OCI-LY1 (cell line): ENCODE data around the gene TEX14.
"Not testable (repeated sequence)": the region's sequence is repeated elsewhere in the genome, so short reads cannot be mapped to it uniquely, and the experiment has no call there.

Experiments used
- H2AFZ ChIP-seq: fragments of 200-600 bp; sonication (generic), shearing (Covaris generic); 2 replicates; pipeline ENCODE4 v1.6.0; 2014; ENCODE audit warnings: antibody characterized with exemption, mild to moderate bottlenecking, low read length
- H3F3A ChIP-seq: fragments of 200-600 bp; sonication (generic), shearing (Covaris generic); 2 replicates; pipeline ENCODE4 v1.6.0; 2014; ENCODE audit warnings: mild to moderate bottlenecking, antibody characterized with exemption, low read length, moderate library complexity; ENCODE audit not compliant: insufficient read depth
- H3K27ac ChIP-seq: fragments of 200-600 bp; sonication (generic); 2 replicates; pipeline ENCODE4 v1.5.1; 2014; ENCODE audit warnings: low read length, mixed run types, mild to moderate bottlenecking, low read depth; ENCODE audit not compliant: poor library complexity, severe bottlenecking
- H3K27me3 ChIP-seq: fragments of 200-600 bp; sonication (generic); 2 replicates; pipeline ENCODE4 v1.6.0; 2014; ENCODE audit warnings: antibody characterized with exemption, mild to moderate bottlenecking, low read length, moderate library complexity; ENCODE audit not compliant: insufficient read depth
- H3K36me3 ChIP-seq: fragments of 200-600 bp; sonication (generic); 2 replicates; pipeline ENCODE4 v1.6.1; 2014; ENCODE audit warnings: mild to moderate bottlenecking, antibody characterized with exemption, low read length, moderate library complexity, mixed read lengths; ENCODE audit not compliant: insufficient read depth
- H3K4me1 ChIP-seq: fragments of 200-600 bp; sonication (generic); 2 replicates; pipeline ENCODE4 v1.5.1; 2014; ENCODE audit warnings: mild to moderate bottlenecking, low read length, moderate library complexity; ENCODE audit not compliant: insufficient read depth, severe bottlenecking
- H3K4me2 ChIP-seq: fragments of 200-600 bp; sonication (generic), shearing (Covaris generic); 2 replicates; pipeline ENCODE4 v1.6.1; 2014; ENCODE audit warnings: low read length
- H3K4me3 ChIP-seq: fragments of 200-600 bp; sonication (generic); 2 replicates; pipeline ENCODE4 v1.5.1; 2014; ENCODE audit warnings: low read length, low read depth, mild to moderate bottlenecking, mixed read lengths; ENCODE audit not compliant: poor library complexity, severe bottlenecking
- H3K79me2 ChIP-seq: fragments of 200-600 bp; shearing (Covaris generic); 2 replicates; pipeline ENCODE4 v1.6.1; 2016; ENCODE audit warnings: mixed run types, low read length, mixed read lengths; ENCODE audit not compliant: insufficient read depth
- H3K9ac ChIP-seq: fragments of 200-600 bp; sonication (generic), shearing (Covaris generic); 2 replicates; pipeline ENCODE4 v1.6.1; 2014; ENCODE audit warnings: mild to moderate bottlenecking, low read length, mixed read lengths
- H3K9me2 ChIP-seq: fragments of 200-600 bp; sonication (generic), shearing (Covaris generic); 2 replicates; pipeline ENCODE4 v1.6.1; 2014; ENCODE audit warnings: low read depth, mild to moderate bottlenecking, low read length, mixed read lengths
- H3K9me3 ChIP-seq: fragments of 200-600 bp; shearing (Covaris generic); 2 replicates; pipeline ENCODE4 v1.6.1; 2014; ENCODE audit warnings: low read length, mixed read lengths
- H4K20me1 ChIP-seq: fragments of 200-600 bp; sonication (generic), shearing (Covaris generic); 2 replicates; pipeline ENCODE4 v1.6.0; 2016; ENCODE audit warnings: mild to moderate bottlenecking, low read length; ENCODE audit not compliant: insufficient read depth
- CTCF ChIP-seq: fragments of 200-600 bp; sonication (generic), shearing (Covaris generic); IDR thresholded peaks from 2 replicates; pipeline ENCODE4 v1.5.1; 2017; ENCODE audit warnings: mild to moderate bottlenecking, antibody characterized with exemption, low read length, moderate library complexity, mixed read lengths
- EZH2 ChIP-seq: fragments of 200-600 bp; sonication (generic), shearing (Covaris generic); IDR thresholded peaks from 2 replicates; pipeline ENCODE4 v1.8.0; 2017; ENCODE audit warnings: borderline replicate concordance, mixed run types, mild to moderate bottlenecking, antibody characterized with exemption, low read length, moderate library complexity, mixed read lengths

TEX14 gene

GRCh38 chr17:58664302-58664701 is 27.5 kb downstream of the TEX14 start:
- peaks cover 4% of the 10 kb centered on the region for H3K27me3 ChIP-seq
- no peak overlapping the region for H3K27ac ChIP-seq
- no peaks in the 10 kb centered on the region for H3K36me3 ChIP-seq
- H3K79me2 ChIP-seq = no peaks in the 10 kb centered on the region
- H3K9ac ChIP-seq = no peak overlapping the region
- H3K9me2 ChIP-seq = no peaks in the 10 kb centered on the region
- H3K4me3 ChIP-seq = no peak overlapping the region
- H2AFZ ChIP-seq = no peak overlapping the region
- H3K4me2 ChIP-seq = no peak overlapping the region
- peaks cover 9% of the 10 kb centered on the region for H3K4me1 ChIP-seq
- no peak for TF ChIP-seq CTCF
- TF ChIP-seq EZH2 = no peak
- no peaks in the 10 kb centered on the region for H3K9me3 ChIP-seq
- H4K20me1 ChIP-seq = no peaks in the 10 kb centered on the region
- H3F3A ChIP-seq = no peaks in the 10 kb centered on the region

GRCh38 chr17:58661499-58661898 is 30.3 kb downstream of the TEX14 start:
- Histone ChIP-seq H3K4me1 (peaks cover 10% of the 10 kb centered on the region), H3K79me2 (no peaks in the 10 kb centered on the region), H3K27ac (no peak overlapping the region), H3K4me2 (no peak overlapping the region), H3K27me3 (no peaks in the 10 kb centered on the region; the same call in 1 of the 2 replicates), H3K36me3 (no peaks in the 10 kb centered on the region), H3F3A (no peaks in the 10 kb centered on the region), H2AFZ (no peak overlapping the region), H3K9me3 (no peaks in the 10 kb centered on the region), H3K4me3 (no peak overlapping the region), H3K9ac (no peak overlapping the region), H3K9me2 (no peaks in the 10 kb centered on the region), H4K20me1 (no peaks in the 10 kb centered on the region)
- no peak for TF ChIP-seq CTCF
- no peak for TF ChIP-seq EZH2

- H3K36me3 ChIP-seq = no peaks in the 10 kb centered on the region
- no peak overlapping the region for H3K9ac ChIP-seq
- no peak overlapping the region for H2AFZ ChIP-seq
- H3K9me3 ChIP-seq = no peaks in the 10 kb centered on the region
- H3K79me2 ChIP-seq = no peaks in the 10 kb centered on the region
- TF ChIP-seq CTCF = no peak
- no peak for TF ChIP-seq EZH2
- H3F3A ChIP-seq = no peaks in the 10 kb centered on the region
- no peaks in the 10 kb centered on the region; the same call in 1 of the 2 replicates for H3K27me3 ChIP-seq
- no peak overlapping the region for H3K27ac ChIP-seq
- H4K20me1 ChIP-seq = no peaks in the 10 kb centered on the region
- H3K4me3 ChIP-seq = no peak overlapping the region
- peaks cover 7% of the 10 kb centered on the region for H3K4me1 ChIP-seq
- H3K9me2 ChIP-seq = no peaks in the 10 kb centered on the region
- H3K4me2 ChIP-seq = no peak overlapping the region
Observed at GRCh38 chr17:58660621-58661020, 31.2 kb downstream of the TEX14 start.

GRCh38 chr17:58659714-58660084 is 32.1 kb downstream of the TEX14 start:
- H3K9me3 ChIP-seq, H3K27me3 ChIP-seq, H3K9me2 ChIP-seq, H3F3A ChIP-seq, H4K20me1 ChIP-seq, H3K27ac ChIP-seq, H3K36me3 ChIP-seq, H2AFZ ChIP-seq, H3K79me2 ChIP-seq, H3K9ac ChIP-seq, H3K4me1 ChIP-seq: not testable (repeated sequence)
- peak overlapping the region; percentile 68 for H3K4me2 ChIP-seq
- H3K4me3 ChIP-seq = peak overlapping the region; percentile 44
